Stomach (tissue), 9 donors: ENCODE data around the gene TMEM253. TPM values are rescaled to one million over a fixed set of nuclear protein-coding genes. Genes with fewer than 3 reads are reported as not detected.

Experiments used
- DNase-seq, 2 donors: peaks; one replicate each; pipeline versions ENCODE4 v3.0.0 to v3.0.0-alpha.2; 2013 to 2019
- H3K27ac ChIP-seq, 5 donors: fragments of 200-600 bp in 4 of 5; sonication (generic) in 4 of 5; one replicate each; pipeline ENCODE4 v1.5.1; 2013 to 2019; ENCODE audit warnings: mild to moderate bottlenecking in 1 of 5, moderate library complexity in 1 of 5
- H3K27me3 ChIP-seq, 3 donors: fragments of 200-600 bp; sonication (generic); one replicate each; pipeline ENCODE4 v1.5.1; 2017 to 2019; ENCODE audit warnings: mixed run types in 1 of 3
- H3K36me3 ChIP-seq, 4 donors: fragments of 200-600 bp; sonication (generic); 1 replicate in 3 of 4; 2 replicates in 1 of 4; pipeline ENCODE4 v1.5.1; 2016 to 2019
- H3K4me1 ChIP-seq, 4 donors: fragments of 200-600 bp; sonication (generic); one replicate each; pipeline ENCODE4 v1.5.1; 2016 to 2019
- H3K4me3 ChIP-seq, 4 donors: fragments of 200-600 bp; sonication (generic) in 3 of 4; one replicate each; pipeline ENCODE4 v1.5.1; 2016 to 2019; ENCODE audit warnings: mild to moderate bottlenecking in 1 of 4
- H3K9me3 ChIP-seq, 4 donors: fragments of 200-600 bp; sonication (generic); one replicate each; pipeline ENCODE4 v1.5.1; 2016 to 2019
- CTCF ChIP-seq, 7 experiments: fragments of 450-650 bp in 4 of 7; fragments of 200-600 bp in 3 of 7; sonication (generic) in 3 of 7; IDR thresholded peaks; one replicate each; pipeline ENCODE4 v1.5.1; 2016 to 2019; ENCODE audit warnings: antibody characterized with exemption in 7 of 7, control low read depth in 2 of 7, mild to moderate bottlenecking in 1 of 7
- EP300 ChIP-seq: sonication (generic); formaldehyde crosslinking; IDR thresholded peaks from one replicate; pipeline ENCODE4 v1.6.1; 2017; ENCODE audit warnings: antibody characterized with exemption
- POLR2A ChIP-seq, 4 donors: fragments of 450-650 bp; IDR thresholded peaks; one replicate each; pipeline ENCODE4 v1.6.1; 2016; ENCODE audit warnings: antibody characterized with exemption in 4 of 4, control low read depth in 2 of 4, mild to moderate bottlenecking in 1 of 4, moderate library complexity in 1 of 4
- POLR2AphosphoS5 ChIP-seq, 3 donors: sonication (generic); formaldehyde crosslinking; IDR thresholded peaks; one replicate each; pipeline ENCODE4 v1.6.1; 2016; ENCODE audit warnings: antibody characterized with exemption in 3 of 3
- WGBS, 5 donors: extraction: QIAGEN DNeasy Blood & Tissue Kit in 3 of 5; methylation state at CpG; one replicate each; pipeline versions ENCODE4 v1.1.5 to v1.1.7; 2013 to 2018; 5-methylcytosine and 5-hydroxymethylcytosine counted together
- intact Hi-C: fragments of 100-400 bp; cut with DNase I; formaldehyde crosslinking; loops from one replicate; pipeline ENCODE4 v1.15.1; 2023; ENCODE audit warnings: low total_unique reads
- polyA plus RNA-seq, 3 donors: library from polyadenylated mRNA; stranded (reverse); fragments of 200-250 nt; gene quantifications; one replicate each; pipeline ENCODE4 v1.2.3, GENCODE V29; 2013
- total RNA-seq, 5 donors: library from RNA; depleted of rRNA; stranded (reverse); fragments of >200 nt; gene quantifications; one replicate each; pipeline versions ENCODE4 v1.1.0 to v1.2.3, GENCODE V29; 2014 to 2016
- donor health status: healthy with polysubstance abuse.
- donor health status: Bipolar disorder and iron deficiency.
- donor health status: healthy.

The TMEM253 gene
- total and polyA plus RNA-seq, 8 donors: 0.43 to 8.1 (median 1.1) TPM; not detected in 2

GRCh38 chr14:21059842-21060613 is 40.8 kb upstream of the TMEM253 start:
- Histone ChIP-seq H3K4me3 (no peak overlapping the region), H3K36me3 (no peaks in the 10 kb centered on the region), H3K4me1 (peaks cover 3 to 28% (median 14%) of the 10 kb centered on the region in 4 donors), H3K27ac (no peak overlapping the region), H3K27me3 (no peaks in the 10 kb centered on the region), H3K9me3 (no peaks in the 10 kb centered on the region)
- TF ChIP-seq POLR2A (IDR thresholded peaks at IDR 0.05) (no peak), POLR2AphosphoS5 (IDR thresholded peaks at IDR 0.05) (no peak), CTCF (IDR thresholded peaks at IDR 0.05) (no peak), EP300 (no peak)
- intact Hi-C loops: no loop called here
- WGBS, 5 donors: 70 to 80% (median 78%) methylated on average over 8 of the region's 8 CpGs
- DNase-seq: peak in 1 of 2 donors; percentile 37

- TF ChIP-seq POLR2A (IDR thresholded peaks at IDR 0.05): no peak
- TF ChIP-seq EP300: no peak
- no peak for TF ChIP-seq CTCF (IDR thresholded peaks at IDR 0.05)
- TF ChIP-seq POLR2AphosphoS5 (IDR thresholded peaks at IDR 0.05): no peak
- no peaks in the 10 kb centered on the region for H3K27me3 ChIP-seq
- no peaks in the 10 kb centered on the region for H3K9me3 ChIP-seq
- no peak overlapping the region for H3K4me3 ChIP-seq
- H3K4me1 ChIP-seq: peaks cover 0 to 20% (median 9%) of the 10 kb centered on the region in 4 donors
- no peak for DNase-seq
- WGBS, 5 donors: 30 to 56% (median 50%) methylated on average over 13 of the region's 13 CpGs
- intact Hi-C loops: no loop called here
- no peaks in the 10 kb centered on the region for H3K36me3 ChIP-seq
- peak overlapping the region in 1 of 5 donors; percentile 5 for H3K27ac ChIP-seq
These were observed 40.1 kb upstream of the TMEM253 start for GRCh38 chr14:21060614-21061346.

GRCh38 chr14:21061347-21061668 is 39.6 kb upstream of the TMEM253 start:
- intact Hi-C loops: no loop called here
- H3K27me3 ChIP-seq: no peaks in the 10 kb centered on the region
- TF ChIP-seq EP300: no peak
- TF ChIP-seq POLR2AphosphoS5 (IDR thresholded peaks at IDR 0.05): no peak
- TF ChIP-seq CTCF (IDR thresholded peaks at IDR 0.05): no peak
- TF ChIP-seq POLR2A (IDR thresholded peaks at IDR 0.05): no peak
- no peak overlapping the region for H3K4me3 ChIP-seq
- WGBS, 5 donors: 87 to 93% (median 91%) methylated on average over 3 of the region's 3 CpGs
- peaks cover 0 to 18% (median 8%) of the 10 kb centered on the region in 4 donors for H3K4me1 ChIP-seq
- peak overlapping the region in 1 of 5 donors; percentile 5 for H3K27ac ChIP-seq
- H3K9me3 ChIP-seq: no peaks in the 10 kb centered on the region
- no peaks in the 10 kb centered on the region for H3K36me3 ChIP-seq
- no peak for DNase-seq

- 73 to 84% (median 77%) methylated on average over 3 of the region's 3 CpGs for WGBS, 5 donors
- Histone ChIP-seq H3K9me3 (no peaks in the 10 kb centered on the region), H3K27me3 (peaks cover 0 to 3% (median 0%) of the 10 kb centered on the region in 3 donors), H3K36me3 (no peaks in the 10 kb centered on the region), H3K4me1 (peaks cover 0 to 22% (median 9%) of the 10 kb centered on the region in 4 donors), H3K27ac (no peak overlapping the region), H3K4me3 (no peak overlapping the region)
- intact Hi-C loops: no loop called here
- no peak for DNase-seq
- no peak for TF ChIP-seq EP300
- no peak for TF ChIP-seq CTCF (IDR thresholded peaks at IDR 0.05)
- TF ChIP-seq POLR2A (IDR thresholded peaks at IDR 0.05): no peak
- no peak for TF ChIP-seq POLR2AphosphoS5 (IDR thresholded peaks at IDR 0.05)
These were observed 37.4 kb upstream of the TMEM253 start for GRCh38 chr14:21063479-21063878.
